GM21717 (cell line): ENCODE results near the gene ZNF133.

ENCODE experiments used
- ATAC-seq: cut with Tn5 transposase; IDR thresholded peaks from one replicate; pipeline ENCODE4 v1.9.1; 2021; ENCODE audit warnings: mild to moderate bottlenecking, moderate library complexity; ENCODE audit not compliant: unreplicated experiment

The ZNF133 gene

DNA sequence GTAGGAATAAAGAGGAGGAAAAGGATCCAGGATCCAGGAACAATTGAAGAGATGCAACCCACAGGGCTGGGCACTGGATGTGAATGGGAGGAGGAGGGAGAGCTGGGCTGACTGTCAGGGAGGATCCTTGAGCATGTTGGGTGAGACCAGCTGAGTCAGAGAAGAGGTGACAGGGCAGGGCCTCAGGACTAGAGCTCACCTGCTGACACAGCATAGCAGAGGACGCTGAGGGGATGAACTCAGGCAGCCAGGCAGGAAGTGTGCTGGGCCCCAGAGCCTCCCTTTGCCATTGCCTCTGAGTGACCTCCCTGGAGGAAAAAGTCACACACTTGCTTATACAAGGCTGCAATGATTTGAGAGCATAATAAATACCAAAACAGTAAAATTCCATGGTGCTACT is 72.3 kb downstream of the ZNF133 start:
- no peak for ATAC-seq

- ATAC-seq = no peak
Observed at GRCh38 chr20:18361678-18362077, 73.4 kb downstream of the ZNF133 start.

GRCh38 chr20:18362916-18363315 is 74.6 kb downstream of the ZNF133 start:
- no peak for ATAC-seq

DNA sequence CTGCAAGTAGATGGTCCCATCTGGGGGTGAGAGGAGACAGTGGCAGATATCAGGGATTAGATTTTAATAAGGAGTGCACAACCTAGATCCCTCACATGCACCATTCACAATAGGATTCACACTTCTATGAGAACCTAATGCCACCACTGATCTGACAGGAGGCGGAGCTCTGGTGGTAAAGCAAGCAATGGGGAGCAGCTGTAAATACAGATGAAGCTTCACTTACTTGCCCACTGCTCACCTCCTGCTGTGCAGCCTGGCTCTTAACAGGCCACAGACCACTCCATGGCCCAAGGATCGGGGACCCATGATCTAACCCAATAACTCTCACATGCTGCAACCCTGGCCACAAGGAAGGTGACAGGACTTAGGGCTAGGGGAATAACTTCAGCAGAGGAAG is 75.4 kb downstream of the ZNF133 start:
- ATAC-seq = no peak

GRCh38 chr20:18364768-18365167 is 76.4 kb downstream of the ZNF133 start:
- no peak for ATAC-seq
